GM21576 (cell line): ENCODE measurements around the gene CD79A.

Experiments used
- ATAC-seq: cut with Tn5 transposase; IDR thresholded peaks from one replicate; pipeline ENCODE4 v1.9.1; 2021; ENCODE audit warnings: mild to moderate bottlenecking, moderate library complexity; ENCODE audit not compliant: unreplicated experiment

Gene CD79A

DNA sequence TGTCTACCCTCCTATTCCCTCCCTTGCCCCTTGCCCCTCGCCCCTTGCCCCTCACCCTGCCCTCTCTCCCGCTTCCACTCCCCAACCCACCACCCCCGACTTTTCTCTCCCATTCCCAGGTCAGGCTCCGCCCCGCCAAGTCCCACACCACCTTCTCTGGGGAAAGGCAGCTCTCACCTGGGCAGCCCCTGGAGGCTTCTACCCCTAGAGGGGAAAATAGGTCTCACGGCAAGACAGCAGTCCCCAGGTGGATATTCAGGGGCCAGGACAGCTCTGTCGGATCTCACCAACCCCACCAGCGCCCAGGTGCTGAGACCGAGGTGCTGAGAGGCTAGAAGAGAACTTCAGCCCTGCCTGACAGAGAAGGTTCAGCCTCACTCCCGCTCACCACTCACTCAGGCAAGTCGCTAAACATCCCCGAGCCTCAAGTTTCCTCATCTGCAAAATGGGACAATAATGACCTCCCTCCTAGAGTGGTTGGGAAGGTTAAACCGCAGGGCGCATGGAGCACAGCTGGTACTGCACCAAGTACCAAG lies 52.5 kb downstream of the CD79A start:
- no peak for ATAC-seq

DNA sequence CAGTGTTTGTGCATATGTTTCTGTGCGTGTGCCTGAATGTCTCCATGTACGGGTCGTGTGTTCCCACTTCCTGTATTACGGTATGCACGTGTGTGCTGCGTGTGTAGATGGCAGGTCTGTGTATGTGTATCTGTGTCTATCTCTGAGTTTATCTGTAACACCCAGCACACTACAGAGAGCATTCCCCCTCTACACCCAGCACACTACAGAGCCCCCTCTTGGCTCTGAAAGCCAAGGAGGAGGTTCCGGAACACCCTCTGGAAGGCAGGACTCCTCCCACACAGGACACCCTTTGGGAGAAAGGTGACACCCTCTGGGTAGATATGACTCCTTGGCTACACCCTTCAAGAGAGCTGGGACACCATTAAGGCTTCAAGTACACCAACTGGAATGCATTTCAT lies 53.2 kb downstream of the CD79A start:
- no peak for ATAC-seq
